Measurements from ENCODE around the gene SCCPDH.

SCCPDH gene

GRCh38 chr1:246776923-246777322 is 52.7 kb downstream of the SCCPDH start:
- H3K27me3 ChIP-seq (ENCODE audit: insufficient read depth, poor library complexity, severe bottlenecking) = no peaks in the 10 kb centered on the region
- H3K9me3 ChIP-seq (ENCODE audit: severe bottlenecking) = no peaks in the 10 kb centered on the region
- no peak overlapping the region for H3K27ac ChIP-seq (ENCODE audit: poor library complexity, severe bottlenecking)
- no peaks in the 10 kb centered on the region for H3K4me1 ChIP-seq (ENCODE audit: insufficient read depth, poor library complexity, severe bottlenecking)
- DNase-seq (ENCODE audit: low spot score) = no peak
- no peak for ATAC-seq (ENCODE audit: low read depth)
- no peak overlapping the region for H3K4me3 ChIP-seq (ENCODE audit: severe bottlenecking)
- TF ChIP-seq CTCF (IDR thresholded peaks at IDR 0.05; ENCODE audit: poor library complexity, severe bottlenecking) = no peak
- H3K36me3 ChIP-seq (ENCODE audit: low read depth) = no peaks in the 10 kb centered on the region

GRCh38 chr1:246778663-246779062 is 54.5 kb downstream of the SCCPDH start:
- H3K4me1 ChIP-seq (ENCODE audit: insufficient read depth, poor library complexity, severe bottlenecking) = no peaks in the 10 kb centered on the region
- H3K4me3 ChIP-seq (ENCODE audit: severe bottlenecking) = no peak overlapping the region
- DNase-seq (ENCODE audit: low spot score) (no peak), ATAC-seq (ENCODE audit: low read depth) (no peak)
- H3K9me3 ChIP-seq (ENCODE audit: severe bottlenecking) = no peaks in the 10 kb centered on the region
- H3K27ac ChIP-seq (ENCODE audit: poor library complexity, severe bottlenecking) = no peak overlapping the region
- no peak for TF ChIP-seq CTCF (IDR thresholded peaks at IDR 0.05; ENCODE audit: poor library complexity, severe bottlenecking)
- H3K27me3 ChIP-seq (ENCODE audit: insufficient read depth, poor library complexity, severe bottlenecking) = no peaks in the 10 kb centered on the region
- H3K36me3 ChIP-seq (ENCODE audit: low read depth) = no peaks in the 10 kb centered on the region

- ATAC-seq (ENCODE audit: low read depth) = no peak
- no peak overlapping the region for H3K27ac ChIP-seq (ENCODE audit: poor library complexity, severe bottlenecking)
- H3K36me3 ChIP-seq (ENCODE audit: low read depth) = no peaks in the 10 kb centered on the region
- no peak for DNase-seq (ENCODE audit: low spot score)
- no peaks in the 10 kb centered on the region for H3K9me3 ChIP-seq (ENCODE audit: severe bottlenecking)
- H3K4me1 ChIP-seq (ENCODE audit: insufficient read depth, poor library complexity, severe bottlenecking) = no peaks in the 10 kb centered on the region
- no peaks in the 10 kb centered on the region for H3K27me3 ChIP-seq (ENCODE audit: insufficient read depth, poor library complexity, severe bottlenecking)
- no peak for TF ChIP-seq CTCF (IDR thresholded peaks at IDR 0.05; ENCODE audit: poor library complexity, severe bottlenecking)
- no peak overlapping the region for H3K4me3 ChIP-seq (ENCODE audit: severe bottlenecking)
These were observed 55.5 kb downstream of the SCCPDH start for GRCh38 chr1:246779561-246780175.

GRCh38 chr1:246780264-246780663 is 56.1 kb downstream of the SCCPDH start:
- DNase-seq (ENCODE audit: low spot score) = no peak
- H3K27me3 ChIP-seq (ENCODE audit: insufficient read depth, poor library complexity, severe bottlenecking) = no peaks in the 10 kb centered on the region
- no peaks in the 10 kb centered on the region for H3K36me3 ChIP-seq (ENCODE audit: low read depth)
- H3K9me3 ChIP-seq (ENCODE audit: severe bottlenecking) = no peaks in the 10 kb centered on the region
- no peak overlapping the region for H3K27ac ChIP-seq (ENCODE audit: poor library complexity, severe bottlenecking)
- ATAC-seq (ENCODE audit: low read depth) = no peak
- H3K4me1 ChIP-seq (ENCODE audit: insufficient read depth, poor library complexity, severe bottlenecking) = no peaks in the 10 kb centered on the region
- TF ChIP-seq CTCF (IDR thresholded peaks at IDR 0.05; ENCODE audit: poor library complexity, severe bottlenecking) = no peak
- H3K4me3 ChIP-seq (ENCODE audit: severe bottlenecking) = no peak overlapping the region

- Histone ChIP-seq H3K27ac (ENCODE audit: poor library complexity, severe bottlenecking) (no peak overlapping the region), H3K4me1 (ENCODE audit: insufficient read depth, poor library complexity, severe bottlenecking) (no peaks in the 10 kb centered on the region), H3K27me3 (ENCODE audit: insufficient read depth, poor library complexity, severe bottlenecking) (no peaks in the 10 kb centered on the region), H3K36me3 (ENCODE audit: low read depth) (no peaks in the 10 kb centered on the region), H3K9me3 (ENCODE audit: severe bottlenecking) (no peaks in the 10 kb centered on the region), H3K4me3 (ENCODE audit: severe bottlenecking) (no peak overlapping the region)
- no peak for TF ChIP-seq CTCF (IDR thresholded peaks at IDR 0.05; ENCODE audit: poor library complexity, severe bottlenecking)
- DNase-seq (ENCODE audit: low spot score) (no peak), ATAC-seq (ENCODE audit: low read depth) (no peak)
These were observed 57.0 kb downstream of the SCCPDH start for GRCh38 chr1:246781212-246781611.

Data from RWPE2 (cell line).